ENCODE data around the gene F13B. TPM values are rescaled to one million over a fixed set of nuclear protein-coding genes. Genes with fewer than 3 reads are reported as not detected.
"Not testable (repeated sequence)": the region's sequence is repeated elsewhere in the genome, so short reads cannot be mapped to it uniquely, and the experiment has no call there.

F13B gene
- total RNA-seq, 2 donors from 2014 or later, result not detected

GRCh38 chr1:196991919-196992651 is 75.0 kb downstream of the F13B start:
- intact Hi-C loops (cut with DNase I); DNase-seq; ATAC-seq: not testable (repeated sequence)

Other genes starting within 250 kb of the F13B start
- gene CFHR1, start 247.5 kb downstream of the F13B start, total RNA-seq, result under 1 TPM in 1 of 2 donors, not detected in 1; 0.21 TPM
- gene CFHR4, start 179.2 kb downstream of the F13B start, total RNA-seq, result not detected
- not detected for gene CFHR2, start 123.5 kb downstream of the F13B start, total RNA-seq
- gene CFHR5, start 89.7 kb downstream of the F13B start, total RNA-seq, result not detected
- under 1 TPM; 0.13 to 0.53 TPM for gene ASPM, start 79.4 kb upstream of the F13B start, total RNA-seq
- gene ZBTB41, start 134.0 kb upstream of the F13B start, total RNA-seq, result 1 to 10 TPM; 8.0 to 9.8 TPM
- under 1 TPM; 0.26 to 0.38 TPM for gene CRB1, start 201.0 kb upstream of the F13B start, total RNA-seq

Data from left cardiac atrium (tissue), 4 donors.